Testis (tissue), 3 donors: Measurements from ENCODE around the gene SEZ6. TPM values are rescaled to one million over a fixed set of nuclear protein-coding genes. Genes with fewer than 3 reads are reported as not detected.

Source experiments
- DNase-seq: peaks from one replicate; pipeline ENCODE4 v3.0.0-alpha.2; 2019
- H3K27ac ChIP-seq, 2 donors: fragments of 200-600 bp; sonication (generic); one replicate each; pipeline ENCODE4 v1.5.1; 2019
- H3K27me3 ChIP-seq: fragments of 200-600 bp; sonication (generic); one replicate; pipeline ENCODE4 v1.5.1; 2019
- H3K36me3 ChIP-seq: fragments of 200-600 bp; sonication (generic); one replicate; pipeline ENCODE4 v1.5.1; 2017; ENCODE audit warnings: low read depth; ENCODE audit errors: missing control alignments
- H3K4me1 ChIP-seq: fragments of 200-600 bp; sonication (generic); one replicate; pipeline ENCODE4 v1.5.1; 2019
- H3K4me3 ChIP-seq, 2 donors: fragments of 200-600 bp; sonication (generic); one replicate each; pipeline ENCODE4 v1.5.1; 2017 to 2019
- H3K9me3 ChIP-seq: fragments of 200-600 bp; sonication (generic); one replicate; pipeline ENCODE4 v1.5.1; 2017
- CTCF ChIP-seq, 3 experiments: fragments of 450-650 bp in 2 of 3; fragments of 200-600 bp in 1 of 3; sonication (generic) in 1 of 3; IDR thresholded peaks; one replicate each; pipeline ENCODE4 v1.5.1; 2016 to 2019; ENCODE audit warnings: antibody characterized with exemption in 3 of 3, mild to moderate bottlenecking in 2 of 3, moderate library complexity in 1 of 3
- POLR2A ChIP-seq: fragments of 450-650 bp; IDR thresholded peaks from one replicate; pipeline ENCODE4 v1.6.1; 2017; ENCODE audit warnings: antibody characterized with exemption, mild to moderate bottlenecking, moderate library complexity
- WGBS, 2 donors: methylation state at CpG; one replicate each; pipeline ENCODE4 v1.1.5; 2018; 5-methylcytosine and 5-hydroxymethylcytosine counted together
- intact Hi-C: fragments of 100-400 bp; cut with DNase I; formaldehyde crosslinking; loops from one replicate; pipeline ENCODE4 v1.15.1; 2023; ENCODE audit warnings: low total_unique reads
- polyA plus RNA-seq: library from polyadenylated mRNA; stranded (reverse); fragments of 350-450 nt; fragmentation: Illumina TruSeq; extraction: RNeasy Lipid Tissue Mini Kit (QIAGEN cat#74804); gene quantifications from one replicate; pipeline ENCODE4 v1.2.3, GENCODE V29; 2014; ENCODE audit warnings: low read depth, low replicate concordance; ENCODE audit not compliant: insufficient read depth
- total RNA-seq, 2 donors: library from RNA; depleted of rRNA; stranded (reverse); fragments of >200 nt; gene quantifications; one replicate each; pipeline ENCODE4 v1.2.3, GENCODE V29; 2016

SEZ6 gene
- total and polyA plus RNA-seq, 3 donors from 2014 or later, result 0.53 to 2.1 (median 0.79) TPM

- Histone ChIP-seq H3K4me3 (no peak overlapping the region), H3K36me3 (no peaks in the 10 kb centered on the region), H3K9me3 (no peaks in the 10 kb centered on the region), H3K27me3 (no peaks in the 10 kb centered on the region), H3K27ac (no peak overlapping the region), H3K4me1 (peaks cover 6% of the 10 kb centered on the region)
- no peak for DNase-seq
- TF ChIP-seq POLR2A (no peak), CTCF (IDR thresholded peaks at IDR 0.05) (no peak)
- intact Hi-C loops, result no loop called here
- 89 to 95% methylated on average over 5 to 7 of the region's 7 CpGs for WGBS, 2 donors
Measured at GRCh38 chr17:28957992-28958355, 47.9 kb downstream of the SEZ6 start.

GRCh38 chr17:28957277-28957991, 48.4 kb downstream of the SEZ6 start:
- WGBS, 2 donors, result 92 to 94% methylated on average over 12 to 13 of the region's 13 CpGs
- no peak for DNase-seq
- Histone ChIP-seq H3K27ac (no peak overlapping the region), H3K9me3 (no peaks in the 10 kb centered on the region), H3K36me3 (no peaks in the 10 kb centered on the region), H3K27me3 (no peaks in the 10 kb centered on the region), H3K4me3 (no peak overlapping the region), H3K4me1 (peaks cover 10% of the 10 kb centered on the region)
- TF ChIP-seq POLR2A, result no peak
- no peak for TF ChIP-seq CTCF (IDR thresholded peaks at IDR 0.05)
- intact Hi-C loops, result no loop called here

GRCh38 chr17:28956861-28957260, 49.0 kb downstream of the SEZ6 start:
- 89 to 92% methylated on average over 2 to 3 of the region's 3 CpGs for WGBS, 2 donors
- Histone ChIP-seq H3K36me3 (no peaks in the 10 kb centered on the region), H3K27me3 (no peaks in the 10 kb centered on the region), H3K9me3 (no peaks in the 10 kb centered on the region), H3K4me3 (no peak overlapping the region), H3K4me1 (peaks cover 10% of the 10 kb centered on the region), H3K27ac (no peak overlapping the region)
- no peak for TF ChIP-seq POLR2A
- TF ChIP-seq CTCF (IDR thresholded peaks at IDR 0.05), result no peak
- no peak for DNase-seq
- intact Hi-C loops, result no loop called here

- intact Hi-C loops, result no loop called here
- 83 to 84% methylated on average over 4 to 7 of the region's 7 CpGs for WGBS, 2 donors
- Histone ChIP-seq H3K27ac (no peak overlapping the region), H3K4me3 (no peak overlapping the region), H3K9me3 (no peaks in the 10 kb centered on the region), H3K36me3 (no peaks in the 10 kb centered on the region), H3K27me3 (no peaks in the 10 kb centered on the region), H3K4me1 (peaks cover 10% of the 10 kb centered on the region)
- no peak for DNase-seq
- TF ChIP-seq CTCF (IDR thresholded peaks at IDR 0.05), result no peak
- TF ChIP-seq POLR2A, result no peak
Measured at GRCh38 chr17:28956112-28956511, 49.7 kb downstream of the SEZ6 start.

- Histone ChIP-seq H3K4me3 (no peak overlapping the region), H3K27ac (no peak overlapping the region), H3K27me3 (no peaks in the 10 kb centered on the region), H3K36me3 (no peaks in the 10 kb centered on the region), H3K4me1 (peaks cover 10% of the 10 kb centered on the region), H3K9me3 (no peaks in the 10 kb centered on the region)
- intact Hi-C loops, result no loop called here
- TF ChIP-seq POLR2A (no peak), CTCF (IDR thresholded peaks at IDR 0.05) (no peak)
- 93 to 100% methylated on average over 2 to 5 of the region's 5 CpGs for WGBS, 2 donors
- no peak for DNase-seq
Measured at GRCh38 chr17:28955408-28955807, 50.4 kb downstream of the SEZ6 start.
